GM18951 (cell line): Measurements from ENCODE around the gene TYW1B.

Experiments
- POLR2A ChIP-seq: IDR thresholded peaks from 4 replicates; pipeline ENCODE4 v1.6.1; 2011; ENCODE audit warnings: mild to moderate bottlenecking; ENCODE audit not compliant: insufficient read length, insufficient read depth; ENCODE audit errors: extremely low read depth
- in situ Hi-C: fragments of 300-500 bp; cut with MboI; formaldehyde crosslinking; loops from one replicate; pipeline ENCODE4 v1.12.0; 2022; ENCODE audit warnings: low sequenced_read_pairs, mixed read lengths, inconsistent platforms; ENCODE audit not compliant: unreplicated experiment

Gene TYW1B

DNA sequence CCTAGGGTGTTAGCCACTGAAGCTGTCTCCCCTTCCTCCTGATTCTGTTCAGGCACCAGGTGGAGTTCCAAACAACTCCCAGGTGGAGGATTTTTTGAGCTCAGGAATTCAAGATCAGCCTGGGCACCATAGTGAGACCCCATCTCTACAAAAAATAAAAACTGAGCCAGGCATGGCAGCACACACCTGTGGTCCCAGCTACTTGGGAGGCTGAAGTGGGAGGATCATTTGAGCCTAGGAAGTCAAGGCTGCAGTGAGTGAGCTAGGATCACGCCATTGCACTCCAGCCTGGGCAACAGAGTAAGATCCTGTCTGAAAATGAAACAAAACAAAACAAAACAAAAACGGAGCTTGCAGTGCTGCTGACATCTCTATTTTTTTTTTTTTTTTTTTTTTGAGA is 287.1 kb downstream of the TYW1B start:
- in situ Hi-C loops = no loop called here
- no peak for TF ChIP-seq POLR2A

DNA sequence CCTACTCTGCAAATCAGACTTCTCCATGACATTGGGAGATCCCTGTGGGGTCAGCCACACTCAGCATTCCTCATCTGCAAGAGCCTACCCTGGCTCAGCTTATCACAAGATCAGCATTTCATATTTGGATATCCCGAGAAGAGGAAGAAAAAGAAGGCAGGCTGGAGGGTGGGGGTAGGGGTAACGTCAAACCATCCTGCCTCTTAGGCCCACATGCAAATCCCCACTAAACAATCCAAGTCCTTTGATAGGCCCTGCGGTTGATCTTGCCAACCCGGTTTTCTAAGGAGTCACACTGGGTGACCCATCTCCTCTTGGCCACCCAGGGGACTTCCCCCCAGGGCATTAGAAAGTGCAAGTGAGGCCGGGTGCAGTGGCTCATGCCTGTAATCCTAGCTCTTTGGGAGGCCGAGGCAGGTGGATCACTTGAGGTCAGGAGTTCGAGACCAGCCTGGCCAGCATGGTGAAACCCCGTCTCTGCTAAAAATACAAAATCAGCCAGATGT is 287.8 kb downstream of the TYW1B start:
- in situ Hi-C loops = no loop called here
- no peak for TF ChIP-seq POLR2A

DNA sequence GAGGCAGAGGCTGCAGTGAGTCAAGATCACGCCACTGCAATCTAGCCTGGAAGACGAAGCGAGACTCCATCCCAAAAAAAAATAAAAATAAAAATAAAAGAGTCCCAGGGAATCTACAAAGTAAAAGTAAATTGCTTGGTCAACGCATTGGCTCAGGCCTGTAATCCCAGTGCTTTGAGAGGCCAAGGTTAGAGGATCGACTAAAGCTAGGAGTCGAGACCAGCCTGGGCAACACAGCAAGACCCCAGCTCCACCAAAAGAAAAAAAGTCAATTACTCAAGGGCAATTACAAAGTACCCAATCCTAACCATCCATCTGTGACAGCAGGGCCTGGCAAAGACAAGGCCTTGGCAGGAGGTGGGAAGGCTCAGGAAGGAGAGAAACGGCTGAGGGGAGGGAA is 288.3 kb downstream of the TYW1B start:
- in situ Hi-C loops = loop anchor here (10.0 kb wide), 1 partner anchor 315 kb away; no protein-coding TSS in a partner anchor
- TF ChIP-seq POLR2A = no peak

DNA sequence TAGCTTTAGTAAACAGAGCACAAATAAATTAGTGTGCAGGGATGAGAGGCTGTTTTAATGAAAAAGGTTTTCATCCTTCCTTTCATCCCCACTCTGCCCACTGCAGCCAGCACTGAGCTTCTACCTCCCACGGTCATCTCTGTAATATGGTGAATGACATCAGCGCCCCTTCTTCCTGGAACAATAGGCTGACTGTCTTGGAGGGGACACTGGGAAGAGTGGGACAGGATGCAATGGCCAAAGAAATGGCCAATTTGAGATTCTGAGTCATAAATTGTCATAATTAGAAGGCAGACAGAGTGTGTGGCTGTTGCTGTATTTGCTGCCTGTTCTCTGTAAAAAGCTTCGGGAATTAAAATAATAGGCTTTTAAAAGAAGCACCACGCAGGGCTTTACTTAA is 289.1 kb downstream of the TYW1B start:
- no peak for TF ChIP-seq POLR2A
- in situ Hi-C loops = loop anchor here (10.0 kb wide), 1 partner anchor 316 kb away; no protein-coding TSS in a partner anchor

DNA sequence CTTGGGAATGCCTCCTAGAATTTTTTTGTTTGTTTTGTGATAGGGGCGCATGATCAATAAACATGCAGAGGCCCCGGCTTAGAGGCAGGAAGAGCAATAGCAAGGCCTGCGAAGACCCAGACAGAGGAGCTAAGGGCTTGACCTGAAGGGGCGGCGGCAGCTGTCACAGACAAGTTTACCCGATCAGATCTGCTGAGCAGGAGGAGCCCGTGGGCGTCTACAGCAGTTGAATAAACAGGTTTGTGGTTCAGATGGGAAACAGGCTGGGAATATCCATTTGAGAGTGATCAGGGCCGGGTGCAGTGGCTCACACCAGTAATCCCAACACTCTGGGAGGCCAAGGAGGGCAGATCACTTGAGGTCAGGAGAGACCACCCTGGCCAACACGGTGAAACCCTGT is 289.9 kb downstream of the TYW1B start:
- TF ChIP-seq POLR2A = no peak
- in situ Hi-C loops = loop anchor here (10.0 kb wide), 1 partner anchor 317 kb away; no protein-coding TSS in a partner anchor

DNA sequence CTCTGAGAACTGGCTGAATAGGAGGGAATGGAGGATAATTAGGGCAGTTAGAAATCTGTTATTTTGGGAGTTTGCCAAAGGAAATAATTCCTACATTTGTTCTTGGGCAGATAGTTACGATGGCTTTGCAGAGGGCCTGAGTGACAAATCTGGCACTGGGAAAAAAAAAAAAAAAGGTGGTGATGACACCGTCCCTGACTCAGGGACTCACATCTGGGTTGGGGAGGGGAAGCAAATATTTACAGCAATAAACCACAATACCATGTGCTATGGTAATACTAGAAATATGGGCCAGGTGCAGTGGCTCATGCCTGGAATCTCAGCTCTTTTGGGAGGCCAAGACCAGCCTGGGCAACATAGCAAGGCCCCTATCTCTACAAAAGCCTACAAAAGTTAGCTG is 292.0 kb downstream of the TYW1B start:
- in situ Hi-C loops = loop anchor here (10.0 kb wide), 1 partner anchor 319 kb away; no protein-coding TSS in a partner anchor

DNA sequence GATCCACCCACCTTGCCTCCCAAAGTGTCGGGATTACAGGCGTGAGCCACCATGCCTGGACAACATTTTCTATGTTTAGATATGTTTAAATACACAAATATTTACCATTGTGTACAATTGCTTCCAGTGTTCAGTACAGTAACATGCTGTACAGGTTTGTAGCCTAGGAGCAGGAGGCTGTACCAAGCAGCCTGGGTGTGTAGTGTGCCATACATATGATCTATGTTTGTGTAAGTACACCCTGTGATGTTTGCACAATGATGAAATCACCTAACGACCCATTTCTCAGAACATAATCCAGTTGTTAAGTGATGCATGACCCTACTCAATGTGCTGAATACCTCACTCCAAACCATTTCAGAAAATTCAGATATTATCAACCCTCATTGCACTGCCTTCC is 297.0 kb downstream of the TYW1B start:
- in situ Hi-C loops = loop anchor here (10.0 kb wide), 1 partner anchor 324 kb away; no protein-coding TSS in a partner anchor
